Femur (tissue), 1 donor: Measurements from ENCODE around the gene FGF18.

Experiments
- DNase-seq: peaks from one replicate; pipeline ENCODE4 v3.0.0-alpha.2; 2017

FGF18 gene

DNA sequence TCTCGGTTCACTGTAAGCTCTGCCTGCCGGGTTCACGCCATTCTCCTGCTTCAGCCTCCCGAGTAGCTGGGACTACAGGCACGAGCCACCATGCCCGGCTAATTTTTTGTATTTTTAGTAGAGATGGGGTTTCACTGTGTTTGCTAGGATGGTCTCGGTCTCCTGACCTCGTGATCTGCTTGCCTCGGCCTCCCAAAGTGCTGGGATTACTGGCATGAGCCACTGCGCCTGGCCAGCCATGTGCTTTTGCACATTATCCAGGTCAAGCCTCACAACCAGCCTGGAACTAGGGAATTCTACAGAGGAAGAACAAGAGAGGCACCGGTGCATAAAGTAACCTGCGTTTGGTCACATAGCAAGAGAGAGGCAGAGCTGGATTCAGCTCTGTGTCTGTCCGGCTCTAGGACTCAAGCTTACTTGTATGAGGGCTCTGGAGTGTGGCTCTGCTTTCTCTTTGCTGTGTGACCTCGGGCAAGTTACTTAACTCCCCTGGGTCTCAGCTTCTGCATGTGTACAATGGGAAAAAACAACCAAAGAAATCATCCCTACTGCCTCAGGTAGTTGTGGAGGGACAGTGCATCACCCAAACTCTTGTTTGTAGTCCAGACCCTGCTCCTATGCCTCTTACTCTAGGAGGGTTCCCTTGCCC lies 6.3 kb downstream of the FGF18 start:
- no peak for DNase-seq

DNA sequence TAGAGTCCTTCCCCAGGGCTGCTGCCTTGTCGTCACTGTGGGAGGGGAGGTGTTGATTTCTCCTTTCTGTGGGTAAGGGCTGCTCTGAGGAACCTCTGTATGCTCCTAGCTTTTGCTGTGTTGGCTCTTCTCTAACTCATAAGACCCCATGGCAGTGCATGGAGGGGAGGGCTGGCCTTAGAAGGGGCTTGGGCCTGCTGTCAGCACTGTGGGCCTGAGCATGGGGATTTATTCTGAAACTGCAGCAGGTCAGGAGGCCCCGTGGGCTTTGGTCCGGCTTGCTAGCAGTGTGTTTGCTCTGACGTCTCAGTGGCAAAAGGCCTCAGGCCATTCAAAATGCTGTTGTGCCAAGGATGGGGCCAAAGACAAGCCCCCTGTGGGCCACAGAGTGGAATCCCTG lies 6.8 kb downstream of the FGF18 start:
- DNase-seq, result no peak

DNA sequence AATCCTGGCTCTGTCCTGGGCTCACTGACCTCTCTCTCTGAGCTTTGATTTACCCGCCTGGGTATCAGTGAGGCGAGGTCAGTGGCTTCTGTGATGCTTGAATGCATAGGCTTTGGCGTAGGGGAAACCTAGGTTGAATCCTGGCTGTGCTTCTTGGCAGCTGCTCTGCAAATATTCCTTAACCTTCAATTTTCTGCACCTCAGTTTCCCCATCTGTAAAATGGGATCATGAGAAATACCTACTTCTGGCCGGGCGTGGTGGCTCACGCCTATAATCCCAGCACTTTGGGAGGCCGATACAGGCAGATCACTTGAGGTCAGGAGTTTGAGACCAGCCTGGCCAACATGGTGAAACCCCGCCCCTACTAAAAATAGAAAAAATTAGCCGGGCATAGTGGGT lies 7.2 kb downstream of the FGF18 start:
- no peak for DNase-seq

DNA sequence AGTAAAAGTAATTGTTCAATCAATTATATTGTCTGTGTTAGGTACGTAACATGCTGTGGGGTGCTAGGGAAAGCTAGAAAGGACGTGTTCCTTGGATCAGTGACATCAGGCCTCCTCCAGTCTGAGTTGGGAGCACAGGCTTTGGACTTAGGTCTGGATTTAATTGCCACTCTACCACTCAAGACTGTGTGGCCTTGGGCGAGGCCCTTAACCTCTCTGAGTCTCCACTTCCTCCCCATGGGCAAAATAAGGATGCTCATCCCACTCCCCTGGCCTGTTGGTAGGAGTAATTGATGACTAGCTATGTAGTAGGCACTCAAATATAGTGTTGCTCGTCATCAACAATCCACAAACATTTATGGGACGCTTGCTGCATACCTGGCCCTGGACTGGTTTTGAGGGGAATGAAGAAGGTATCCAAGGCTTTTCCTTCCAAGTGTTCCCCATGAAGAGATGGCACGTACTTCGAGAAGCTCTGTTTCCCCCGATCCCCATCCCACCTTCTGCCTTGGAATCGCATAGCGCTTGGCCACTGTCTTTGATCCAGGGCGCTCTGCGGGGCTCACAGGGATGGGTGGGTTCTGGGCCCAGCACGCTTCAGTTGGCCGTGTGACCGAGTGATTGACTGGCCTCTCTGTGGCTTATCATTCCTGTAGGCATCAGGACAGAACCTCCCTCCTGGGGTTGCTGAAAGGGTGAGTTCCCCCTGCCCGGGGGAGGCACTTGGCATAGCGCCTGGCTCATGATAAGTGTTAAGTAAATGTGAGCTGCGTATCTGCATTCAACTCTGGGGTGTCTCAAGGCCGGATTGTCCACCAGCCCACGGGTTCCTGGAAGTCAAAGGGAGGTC lies 8.1 kb downstream of the FGF18 start:
- DNase-seq, result no peak

DNA sequence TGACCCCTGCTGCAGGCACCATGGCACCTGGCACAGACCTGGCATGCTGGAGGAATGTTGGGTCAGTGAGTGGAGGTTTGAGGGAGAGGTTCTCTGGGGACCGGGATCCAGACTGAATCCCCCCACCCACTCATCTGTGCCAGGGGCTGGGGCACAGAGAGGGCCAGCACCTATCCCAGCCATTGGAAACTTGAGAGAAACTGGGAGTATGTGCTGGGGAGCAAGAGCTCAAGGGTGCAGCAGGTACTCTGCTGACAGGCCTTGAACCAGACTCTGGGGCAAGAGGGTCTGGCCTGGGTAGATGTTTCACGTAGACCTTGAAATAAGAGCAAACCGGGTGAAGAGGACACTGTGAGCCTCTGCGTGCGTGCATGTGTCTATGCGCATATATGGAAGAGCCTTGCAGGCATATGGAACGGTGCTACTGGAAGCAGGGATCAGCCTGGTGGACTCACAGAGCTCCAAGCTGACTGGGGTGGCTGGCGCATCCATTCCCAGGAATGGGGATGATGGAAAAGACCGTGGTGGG lies 8.8 kb downstream of the FGF18 start:
- DNase-seq, result no peak

DNA sequence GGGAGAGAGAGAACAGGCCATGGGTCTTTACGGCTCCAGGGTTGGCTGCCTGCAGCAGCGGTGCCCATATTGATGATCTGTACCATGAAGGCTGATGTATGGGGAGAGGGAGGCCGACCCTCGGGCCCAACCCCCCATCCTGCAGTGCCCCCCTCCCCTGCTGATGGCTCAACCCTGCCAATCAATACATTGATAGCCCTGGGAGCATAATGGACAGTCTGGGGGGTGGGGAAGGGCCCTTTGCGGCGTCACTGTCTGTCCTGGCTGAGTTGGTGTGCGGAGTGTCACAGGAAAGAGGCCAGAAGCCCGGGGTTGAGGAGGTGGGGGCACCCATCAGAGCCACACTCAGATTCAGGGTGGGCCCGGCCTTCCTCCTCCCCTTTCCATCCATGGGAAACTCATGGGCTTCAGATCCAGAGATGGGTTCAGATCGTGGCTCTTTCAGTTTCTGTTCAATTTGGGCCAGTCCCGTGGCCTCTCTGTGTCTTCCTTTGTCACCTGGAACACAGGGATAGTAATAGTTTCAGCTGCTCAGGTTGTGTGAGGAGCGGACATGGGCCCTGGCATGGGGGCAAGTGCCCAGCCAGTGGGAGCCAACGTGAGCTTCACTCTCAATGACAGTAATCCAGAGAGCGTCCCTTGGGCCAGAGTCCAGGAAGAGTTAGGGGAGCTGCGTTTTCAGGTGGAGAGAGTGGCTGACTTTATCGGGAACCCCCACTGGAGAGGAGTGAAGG lies 9.5 kb downstream of the FGF18 start:
- DNase-seq, result no peak

GRCh38 chr5:171429543-171429910 lies 10.1 kb downstream of the FGF18 start:
- DNase-seq, result no peak

GRCh38 chr5:171431251-171431777 lies 11.9 kb downstream of the FGF18 start:
- no peak for DNase-seq

- no peak for DNase-seq
Observed at GRCh38 chr5:171432076-171432475, 12.6 kb downstream of the FGF18 start.

DNA sequence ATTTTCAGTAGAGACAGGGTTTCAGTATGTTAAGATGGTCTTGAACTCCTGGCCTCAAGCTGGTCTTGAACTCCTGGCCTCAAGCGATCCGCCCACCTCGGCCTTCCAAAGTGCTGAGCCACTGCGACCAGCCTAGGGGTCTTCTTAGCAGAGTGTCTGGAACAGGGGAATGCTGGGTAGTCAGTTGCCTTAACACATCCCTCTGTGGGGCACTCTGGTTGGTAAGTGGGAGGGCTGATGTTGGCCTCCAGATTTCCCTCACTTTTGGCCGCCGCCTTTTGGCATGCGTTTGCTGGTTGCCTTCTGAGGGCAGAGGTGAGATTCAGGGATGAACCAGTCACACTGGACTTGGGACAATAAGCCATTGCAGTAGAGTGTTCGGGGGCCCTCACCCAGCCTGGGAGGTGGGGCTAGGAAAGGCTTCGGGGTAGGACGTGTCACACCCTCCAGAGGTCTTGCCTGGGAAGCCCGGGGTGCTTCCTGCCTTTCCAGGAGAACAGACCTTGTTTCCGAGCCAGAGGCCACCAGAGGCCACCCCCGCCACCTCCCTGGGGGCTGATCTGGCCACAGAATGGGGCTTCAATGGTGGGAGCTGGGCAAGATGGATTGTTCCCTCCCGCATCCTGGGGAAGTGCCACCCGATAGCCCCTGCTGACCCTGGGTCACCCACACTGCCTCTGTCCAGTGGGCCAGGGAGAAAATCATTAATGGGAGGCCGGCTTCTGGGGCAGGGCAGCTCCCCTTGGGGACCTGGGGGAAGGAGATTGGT lies 13.3 kb downstream of the FGF18 start:
- DNase-seq, result no peak

- no peak for DNase-seq
Observed at GRCh38 chr5:171433352-171433698, 13.9 kb downstream of the FGF18 start.

DNA sequence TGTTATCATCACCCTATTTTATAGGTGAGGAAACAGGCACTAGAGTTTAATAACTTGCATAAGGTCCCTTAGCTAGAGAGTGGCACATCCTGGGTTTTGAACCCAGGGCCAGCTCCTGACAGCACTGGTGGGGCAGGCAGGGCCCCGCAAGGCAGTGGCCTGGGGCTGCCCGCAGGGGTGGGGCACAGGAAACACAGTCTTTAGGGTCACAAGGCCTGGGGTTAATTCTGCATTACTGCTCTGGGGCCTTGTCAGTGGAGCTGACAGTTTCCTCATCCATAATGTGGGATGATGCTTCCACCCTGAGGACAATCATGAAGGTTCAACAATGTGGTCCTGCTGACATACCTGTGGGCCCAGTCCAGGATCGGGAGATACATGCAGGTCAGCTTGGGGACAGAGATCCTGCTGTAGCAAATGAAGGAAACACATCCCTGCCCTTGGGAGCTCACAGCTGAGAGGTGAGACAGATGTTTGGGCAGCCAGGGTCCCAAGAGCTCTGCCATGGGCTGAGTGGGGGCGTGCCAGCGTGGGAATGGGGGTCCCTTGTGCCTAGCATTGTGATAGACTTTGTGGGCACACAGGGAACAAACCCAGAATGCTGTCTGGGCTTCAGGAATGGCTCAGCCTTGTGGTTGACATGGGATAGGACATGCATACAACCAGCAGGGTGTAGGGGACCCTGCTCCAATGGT lies 14.7 kb downstream of the FGF18 start:
- no peak for DNase-seq

DNA sequence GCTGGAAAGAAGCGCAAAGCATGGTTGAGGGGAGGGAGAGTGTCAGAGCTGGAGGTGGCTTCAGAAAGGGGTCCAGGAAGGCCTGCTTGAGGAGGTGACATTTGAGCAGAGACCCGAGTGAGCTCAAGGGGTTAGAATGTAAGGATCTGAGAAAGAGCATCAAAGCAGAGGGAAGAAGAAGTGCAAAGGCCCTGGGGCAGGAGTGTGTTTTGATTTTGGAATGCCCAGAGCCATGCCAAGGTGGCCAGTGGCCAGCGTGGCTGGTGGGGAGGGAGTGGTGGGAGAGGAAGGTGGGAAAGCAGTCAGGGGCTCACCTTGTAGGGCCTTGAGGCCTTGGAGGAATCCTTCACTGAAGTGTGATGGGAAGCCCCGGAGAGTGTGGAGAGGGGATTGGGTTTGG lies 15.4 kb downstream of the FGF18 start:
- no peak for DNase-seq

DNA sequence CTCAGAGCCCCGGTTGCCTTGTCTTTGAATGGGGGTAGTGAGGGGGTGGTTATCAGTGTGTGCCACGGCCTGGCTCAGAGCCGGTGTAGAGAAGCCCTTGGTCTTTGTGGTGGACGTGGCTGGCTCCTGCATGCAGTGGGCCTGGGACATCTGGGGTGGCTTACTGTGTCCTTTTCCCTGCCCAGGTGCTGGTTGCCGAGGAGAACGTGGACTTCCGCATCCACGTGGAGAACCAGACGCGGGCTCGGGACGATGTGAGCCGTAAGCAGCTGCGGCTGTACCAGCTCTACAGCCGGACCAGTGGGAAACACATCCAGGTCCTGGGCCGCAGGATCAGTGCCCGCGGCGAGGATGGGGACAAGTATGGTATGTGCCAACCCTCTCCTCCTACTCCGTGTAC lies 16.5 kb downstream of the FGF18 start:
- no peak for DNase-seq

DNA sequence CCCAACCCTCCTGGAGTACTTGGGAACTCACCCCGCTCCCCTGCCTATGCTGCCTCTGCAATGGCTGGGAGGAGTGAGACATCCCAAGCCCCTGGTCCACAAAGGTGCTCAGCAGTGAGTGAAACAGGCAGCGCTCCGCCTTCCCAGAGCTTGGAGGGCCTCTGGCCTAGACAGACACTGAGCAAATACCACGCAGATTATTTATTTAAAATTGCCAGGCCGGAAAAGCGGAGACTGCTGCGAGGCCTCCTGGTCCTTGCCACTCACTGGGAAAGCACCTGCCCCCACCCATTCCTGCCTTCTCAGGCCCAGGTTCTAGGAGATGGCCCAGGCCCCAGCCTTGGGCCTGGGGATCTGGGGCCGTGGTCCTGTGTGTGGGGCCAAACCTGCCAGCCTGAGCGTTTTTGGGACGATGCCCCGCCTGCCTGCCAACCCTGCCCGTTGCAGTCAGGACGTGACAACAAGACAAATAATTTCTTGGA lies 17.4 kb downstream of the FGF18 start:
- DNase-seq, result no peak

- no peak for DNase-seq
Observed at GRCh38 chr5:171437286-171437821, 17.9 kb downstream of the FGF18 start.

DNA sequence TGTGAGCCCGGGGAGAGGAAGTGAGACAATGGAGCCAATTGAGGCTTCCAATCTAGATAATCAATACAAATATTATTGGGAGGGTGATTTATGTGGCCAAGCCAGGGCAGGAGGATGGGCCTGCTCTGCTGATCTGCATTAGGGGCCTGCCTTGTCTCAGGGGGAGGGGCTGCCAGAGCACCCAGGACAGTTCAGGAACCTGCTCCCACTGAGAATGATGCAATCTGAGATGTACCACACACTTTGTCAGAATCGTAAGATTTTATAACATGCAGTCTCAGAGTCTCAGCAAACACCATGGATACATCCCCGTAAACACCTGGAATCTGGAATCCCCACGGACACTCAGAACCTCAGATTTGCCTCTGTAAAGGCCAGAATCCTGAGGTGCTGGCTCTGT lies 19.3 kb downstream of the FGF18 start:
- DNase-seq, result no peak

DNA sequence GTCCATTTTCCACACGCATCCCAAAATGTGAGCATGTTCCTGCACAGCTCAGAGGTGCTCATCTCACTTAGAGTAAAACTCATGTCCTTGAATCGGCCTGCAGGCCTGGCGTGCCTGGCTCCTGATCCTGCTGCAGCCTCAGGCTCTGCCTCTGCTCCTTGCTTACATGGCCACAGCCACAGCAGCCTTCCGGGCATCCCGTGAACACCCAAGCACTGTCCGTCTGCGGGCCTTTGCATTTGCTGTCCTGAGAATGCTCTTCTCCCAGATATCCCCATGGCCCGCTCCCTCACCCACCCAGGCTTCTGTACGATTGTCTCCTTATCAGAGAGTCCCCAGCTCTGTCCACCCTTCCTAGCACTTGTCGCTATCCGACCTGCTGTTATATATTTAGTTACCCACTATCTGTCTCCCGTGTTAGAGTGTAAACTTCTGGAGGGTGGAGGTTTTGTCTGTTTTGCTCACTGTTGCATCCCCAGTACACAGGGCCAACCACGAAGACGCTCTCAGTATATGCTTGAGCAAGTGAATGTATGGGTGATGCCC lies 21.9 kb downstream of the FGF18 start:
- DNase-seq, result no peak

- peak; percentile 73 for DNase-seq
Observed at GRCh38 chr5:171442287-171443042, 23.0 kb downstream of the FGF18 start.

DNA sequence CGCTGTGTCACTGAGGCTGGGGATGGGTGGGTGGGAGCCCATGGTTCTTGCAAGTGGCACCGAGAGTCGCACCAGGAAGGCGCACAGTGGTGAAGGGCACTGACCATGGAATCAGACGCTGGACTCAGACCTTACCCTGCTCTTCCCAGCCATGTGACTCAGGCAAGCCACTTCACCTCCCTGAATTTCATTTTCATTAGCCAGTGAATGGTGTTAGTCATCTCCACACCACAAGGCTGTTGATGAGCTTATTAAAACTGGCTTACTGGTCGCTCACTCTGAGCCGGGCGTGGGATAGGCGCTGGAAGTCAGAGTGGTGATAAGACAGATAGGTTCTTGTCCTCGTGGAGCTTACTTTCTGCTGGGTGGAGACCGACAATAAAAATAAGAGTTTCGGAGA lies 25.1 kb downstream of the FGF18 start:
- DNase-seq, result no peak
